HCT116 (cell line): Measurements from ENCODE around the gene EVI5.
"Not testable (repeated sequence)": the region's sequence is repeated elsewhere in the genome, so short reads cannot be mapped to it uniquely, and the experiment has no call there.

Source experiments
- CBX3 ChIP-seq: IDR thresholded peaks from 2 replicates; pipeline ENCODE4 v1.6.1; 2012; ENCODE audit warnings: low read depth
- CTCF ChIP-seq, 3 experiments: fragments of 200-600 bp in 1 of 3; sonication (generic) in 1 of 3; IDR thresholded peaks in 2 of 3; conservative IDR thresholded peaks in 1 of 3; 2 replicates each; pipeline ENCODE4 v1.5.1; 2012 to 2017; ENCODE audit warnings: low read depth in 2 of 3, low read length in 2 of 3, antibody characterized with exemption in 1 of 3, borderline replicate concordance in 1 of 3, control low read depth in 1 of 3, mild to moderate bottlenecking in 1 of 3, mixed read lengths in 1 of 3, mixed run types in 1 of 3, moderate library complexity in 1 of 3; ENCODE audit not compliant: insufficient read depth in 1 of 3
- ELF1 ChIP-seq: IDR thresholded peaks from 2 replicates; pipeline ENCODE4 v1.6.1; 2012; ENCODE audit warnings: low read depth, borderline replicate concordance
- EZH2 ChIP-seq: fragments of 200-600 bp; sonication (generic); IDR thresholded peaks from 2 replicates; pipeline ENCODE4 v1.6.1; 2017; ENCODE audit warnings: antibody characterized with exemption, mixed run types
- EZH2phosphoT487 ChIP-seq: fragments of 200-600 bp; IDR thresholded peaks from 2 replicates; pipeline ENCODE4 v1.6.1; 2018; ENCODE audit warnings: antibody characterized with exemption, borderline replicate concordance
- JUND ChIP-seq: IDR thresholded peaks from 2 replicates; pipeline ENCODE4 v1.6.1; 2012
- MAX ChIP-seq: IDR thresholded peaks from 2 replicates; pipeline ENCODE4 v1.6.1; 2012
- POLR2A ChIP-seq: IDR thresholded peaks from 2 replicates; pipeline ENCODE4 v1.7.0; 2011; ENCODE audit warnings: borderline replicate concordance; ENCODE audit not compliant: insufficient read depth, insufficient read length; ENCODE audit errors: extremely low read depth
- POLR2AphosphoS5 ChIP-seq: IDR thresholded peaks from 2 replicates; pipeline ENCODE4 v1.6.1; 2011; ENCODE audit warnings: mild to moderate bottlenecking, low read depth, low read length, moderate library complexity
- REST ChIP-seq: IDR thresholded peaks from 2 replicates; pipeline ENCODE4 v1.6.1; 2012; ENCODE audit warnings: low read depth
- SP1 ChIP-seq: IDR thresholded peaks from 2 replicates; pipeline ENCODE4 v1.6.1; 2012; ENCODE audit warnings: low read depth
- ZFX ChIP-seq: fragments of 450-650 bp; IDR thresholded peaks from 2 replicates; pipeline ENCODE4 v1.6.1; 2017

DNA sequence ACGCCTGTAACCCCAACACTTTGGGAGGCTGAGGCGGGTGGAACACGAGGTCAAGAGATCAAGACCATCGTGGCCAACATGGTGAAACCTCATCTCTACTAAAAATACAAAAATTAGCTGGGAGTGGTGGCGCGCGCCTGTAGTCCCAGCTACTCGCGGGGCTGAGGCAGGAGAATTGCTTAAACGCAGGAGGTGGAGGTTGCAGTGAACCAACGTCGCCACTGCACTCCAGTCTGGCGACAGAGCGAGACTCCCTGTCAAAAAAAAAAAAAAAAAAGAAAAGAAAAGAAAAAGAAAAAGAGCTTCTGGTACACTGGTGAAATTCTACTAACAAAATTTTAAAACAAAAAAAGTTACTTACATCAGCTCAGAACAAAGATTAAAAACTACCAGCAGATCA is 1.4 kb downstream of the EVI5 start:
- not testable (repeated sequence) for TF ChIP-seq MAX; REST; CTCF (IDR thresholded peaks at IDR 0.05 in 2 of 3, conservative IDR thresholded peaks at IDR 0.05 in 1 of 3; ENCODE audit: borderline replicate concordance in 1 of 3, insufficient read depth in 1 of 3, low read depth in 2 of 3, low read length in 2 of 3); ELF1; POLR2A; JUND; ZFX; EZH2; CBX3; EZH2phosphoT487; POLR2AphosphoS5; SP1
